ENCODE data around the gene SORL1.
"Not testable (repeated sequence)": the region's sequence is repeated elsewhere in the genome, so short reads cannot be mapped to it uniquely, and the experiment has no call there.

SORL1 gene, protein sequence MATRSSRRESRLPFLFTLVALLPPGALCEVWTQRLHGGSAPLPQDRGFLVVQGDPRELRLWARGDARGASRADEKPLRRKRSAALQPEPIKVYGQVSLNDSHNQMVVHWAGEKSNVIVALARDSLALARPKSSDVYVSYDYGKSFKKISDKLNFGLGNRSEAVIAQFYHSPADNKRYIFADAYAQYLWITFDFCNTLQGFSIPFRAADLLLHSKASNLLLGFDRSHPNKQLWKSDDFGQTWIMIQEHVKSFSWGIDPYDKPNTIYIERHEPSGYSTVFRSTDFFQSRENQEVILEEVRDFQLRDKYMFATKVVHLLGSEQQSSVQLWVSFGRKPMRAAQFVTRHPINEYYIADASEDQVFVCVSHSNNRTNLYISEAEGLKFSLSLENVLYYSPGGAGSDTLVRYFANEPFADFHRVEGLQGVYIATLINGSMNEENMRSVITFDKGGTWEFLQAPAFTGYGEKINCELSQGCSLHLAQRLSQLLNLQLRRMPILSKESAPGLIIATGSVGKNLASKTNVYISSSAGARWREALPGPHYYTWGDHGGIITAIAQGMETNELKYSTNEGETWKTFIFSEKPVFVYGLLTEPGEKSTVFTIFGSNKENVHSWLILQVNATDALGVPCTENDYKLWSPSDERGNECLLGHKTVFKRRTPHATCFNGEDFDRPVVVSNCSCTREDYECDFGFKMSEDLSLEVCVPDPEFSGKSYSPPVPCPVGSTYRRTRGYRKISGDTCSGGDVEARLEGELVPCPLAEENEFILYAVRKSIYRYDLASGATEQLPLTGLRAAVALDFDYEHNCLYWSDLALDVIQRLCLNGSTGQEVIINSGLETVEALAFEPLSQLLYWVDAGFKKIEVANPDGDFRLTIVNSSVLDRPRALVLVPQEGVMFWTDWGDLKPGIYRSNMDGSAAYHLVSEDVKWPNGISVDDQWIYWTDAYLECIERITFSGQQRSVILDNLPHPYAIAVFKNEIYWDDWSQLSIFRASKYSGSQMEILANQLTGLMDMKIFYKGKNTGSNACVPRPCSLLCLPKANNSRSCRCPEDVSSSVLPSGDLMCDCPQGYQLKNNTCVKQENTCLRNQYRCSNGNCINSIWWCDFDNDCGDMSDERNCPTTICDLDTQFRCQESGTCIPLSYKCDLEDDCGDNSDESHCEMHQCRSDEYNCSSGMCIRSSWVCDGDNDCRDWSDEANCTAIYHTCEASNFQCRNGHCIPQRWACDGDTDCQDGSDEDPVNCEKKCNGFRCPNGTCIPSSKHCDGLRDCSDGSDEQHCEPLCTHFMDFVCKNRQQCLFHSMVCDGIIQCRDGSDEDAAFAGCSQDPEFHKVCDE (N-terminal part only)

DNA sequence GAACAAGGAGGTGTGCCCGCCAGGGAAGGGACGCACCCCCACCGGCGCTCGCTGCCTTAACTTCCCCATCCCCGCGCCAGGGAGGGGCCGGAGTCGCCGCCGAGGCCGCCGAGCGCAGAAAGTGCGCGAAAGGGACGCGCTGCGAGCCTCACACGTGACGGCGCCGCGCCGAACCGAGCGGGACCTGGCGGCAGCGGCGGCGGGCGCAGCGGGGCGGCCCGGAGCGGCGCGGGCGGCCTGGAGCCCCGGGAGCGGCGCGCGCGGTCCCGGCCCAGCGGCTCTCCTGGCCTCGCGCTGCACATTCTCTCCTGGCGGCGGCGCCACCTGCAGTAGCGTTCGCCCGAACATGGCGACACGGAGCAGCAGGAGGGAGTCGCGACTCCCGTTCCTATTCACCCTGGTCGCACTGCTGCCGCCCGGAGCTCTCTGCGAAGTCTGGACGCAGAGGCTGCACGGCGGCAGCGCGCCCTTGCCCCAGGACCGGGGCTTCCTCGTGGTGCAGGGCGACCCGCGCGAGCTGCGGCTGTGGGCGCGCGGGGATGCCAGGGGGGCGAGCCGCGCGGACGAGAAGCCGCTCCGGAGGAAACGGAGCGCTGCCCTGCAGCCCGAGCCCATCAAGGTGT is at the start of gene SORL1:
Gene SORL1 (plus strand): TSS at position 329 of the 623 bp plus-strand sequence. CDS start 18 bp downstream, at position 347.
- in situ Hi-C loops (cut with MboI; ENCODE audit: low sequenced_read_pairs): no loop called here

- in situ Hi-C loops (cut with MboI; ENCODE audit: low sequenced_read_pairs): no loop called here
Measured at GRCh38 chr11:121405646-121406045, 46.5 kb upstream of the SORL1 start.

DNA sequence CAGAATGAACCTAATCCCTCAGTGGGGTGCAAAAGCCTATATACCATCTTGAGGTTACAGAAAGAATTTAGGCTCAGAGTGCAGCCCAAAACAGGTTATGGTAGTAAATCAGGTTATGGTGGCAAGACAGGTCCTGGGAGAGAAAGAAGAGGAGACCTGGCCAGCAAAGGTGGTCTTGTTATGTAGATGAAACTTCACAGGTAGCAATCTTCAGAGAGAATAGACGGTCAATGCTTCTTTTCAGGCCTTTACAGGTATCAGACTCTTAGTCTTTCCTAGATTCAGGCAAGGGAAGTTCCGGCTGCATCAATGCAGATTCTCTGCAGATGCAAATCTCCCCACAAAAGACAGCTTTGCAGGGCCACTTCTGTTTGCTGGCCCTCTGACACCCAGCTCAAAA is 45.8 kb upstream of the SORL1 start:
- in situ Hi-C loops (cut with MboI; ENCODE audit: low sequenced_read_pairs): no loop called here

GRCh38 chr11:121408830-121409229 is 43.3 kb upstream of the SORL1 start:
- in situ Hi-C loops (cut with MboI; ENCODE audit: low sequenced_read_pairs): no loop called here

DNA sequence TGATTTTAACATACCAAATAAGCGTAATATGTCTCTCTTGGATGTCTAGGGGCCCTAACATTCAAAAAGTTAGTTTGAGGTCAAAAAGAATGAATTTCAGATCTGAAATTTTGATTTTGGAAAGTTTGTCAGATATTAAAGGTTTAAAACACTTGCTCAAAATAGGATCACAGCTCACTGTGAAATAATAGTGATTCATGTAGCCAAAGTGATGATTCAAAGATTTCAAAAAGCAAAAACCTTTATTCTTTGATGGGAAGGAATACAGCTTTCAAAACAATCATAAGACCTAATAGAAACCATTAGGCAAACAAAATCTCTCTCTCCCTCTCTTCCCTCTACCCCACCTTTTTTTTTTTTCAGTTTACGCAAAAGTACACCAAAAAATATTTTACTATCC is 42.1 kb upstream of the SORL1 start:
- in situ Hi-C loops (cut with MboI; ENCODE audit: low sequenced_read_pairs): not testable (repeated sequence)

GRCh38 chr11:121411330-121411729 is 40.8 kb upstream of the SORL1 start:
- in situ Hi-C loops (cut with MboI; ENCODE audit: low sequenced_read_pairs): not testable (repeated sequence)

- in situ Hi-C loops (cut with MboI; ENCODE audit: low sequenced_read_pairs): no loop called here
Measured at GRCh38 chr11:121412000-121412587, 40.0 kb upstream of the SORL1 start.

DNA sequence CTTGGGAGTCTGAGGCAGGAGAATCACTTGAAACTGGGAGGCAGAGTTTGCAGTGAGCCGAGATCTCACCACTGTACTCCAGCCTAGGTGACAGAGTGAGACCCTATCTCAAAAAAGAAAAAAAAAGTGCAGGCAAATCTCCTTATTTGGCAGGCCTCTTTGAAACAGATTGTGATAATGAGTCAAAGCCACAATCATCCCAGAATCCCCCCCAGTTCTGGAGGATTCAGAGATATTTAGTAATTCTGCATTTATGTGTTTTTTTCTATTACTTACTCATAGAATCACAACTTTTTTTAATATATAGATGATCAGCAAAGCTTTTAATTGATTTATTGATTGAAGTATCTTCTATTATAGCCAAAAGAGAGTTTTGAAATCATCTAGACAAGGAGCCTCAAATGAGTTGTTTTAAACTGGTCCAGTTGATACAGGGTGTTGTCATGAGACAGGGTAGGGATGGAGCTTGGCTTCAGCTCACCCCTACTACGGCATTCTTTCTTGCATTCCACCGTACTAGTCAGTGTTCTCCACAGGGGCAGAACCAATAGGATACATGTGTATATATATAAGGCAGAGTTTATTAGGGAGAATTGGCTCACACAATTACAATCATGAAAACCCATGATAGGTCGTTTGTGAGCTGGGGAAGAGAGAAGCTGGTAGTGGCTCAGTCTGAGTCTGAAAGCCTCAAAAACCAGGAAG is 39.3 kb upstream of the SORL1 start:
- in situ Hi-C loops (cut with MboI; ENCODE audit: low sequenced_read_pairs): no loop called here

DNA sequence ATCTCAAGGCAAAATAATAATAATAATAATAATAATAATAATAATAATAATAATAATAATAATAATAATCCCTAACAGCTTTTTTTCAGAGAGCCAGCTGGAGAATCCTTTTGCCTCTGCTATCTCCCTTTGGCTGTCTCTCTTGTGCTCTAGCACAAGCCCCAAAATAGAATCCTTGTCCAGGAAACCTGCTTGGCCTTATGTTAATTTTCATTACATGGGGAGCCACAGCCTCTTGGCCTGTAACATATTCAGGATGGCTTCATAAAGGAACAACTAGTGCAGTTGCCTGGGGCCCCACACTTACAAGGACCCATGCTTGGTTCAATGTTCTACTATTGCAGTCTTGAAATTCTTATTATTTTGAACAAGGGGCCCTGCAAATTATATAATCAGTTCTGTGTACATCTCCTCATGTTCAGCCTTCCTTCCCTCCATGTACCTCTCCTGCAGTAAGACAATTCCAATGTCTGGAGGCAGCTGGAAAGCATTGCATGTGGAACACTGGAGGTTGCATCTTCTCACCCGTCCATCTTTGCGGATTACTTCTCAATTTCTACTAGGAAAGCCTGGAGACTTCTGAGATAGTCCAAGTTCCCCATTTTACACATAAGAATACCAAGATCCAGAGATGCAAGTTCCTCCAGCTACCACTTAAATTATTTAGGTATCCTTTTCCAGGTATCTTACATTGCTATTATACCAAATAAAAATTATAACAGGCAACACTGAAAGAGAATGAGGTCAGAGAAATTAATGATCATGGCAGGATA is 37.8 kb upstream of the SORL1 start:
- in situ Hi-C loops (cut with MboI; ENCODE audit: low sequenced_read_pairs): no loop called here

DNA sequence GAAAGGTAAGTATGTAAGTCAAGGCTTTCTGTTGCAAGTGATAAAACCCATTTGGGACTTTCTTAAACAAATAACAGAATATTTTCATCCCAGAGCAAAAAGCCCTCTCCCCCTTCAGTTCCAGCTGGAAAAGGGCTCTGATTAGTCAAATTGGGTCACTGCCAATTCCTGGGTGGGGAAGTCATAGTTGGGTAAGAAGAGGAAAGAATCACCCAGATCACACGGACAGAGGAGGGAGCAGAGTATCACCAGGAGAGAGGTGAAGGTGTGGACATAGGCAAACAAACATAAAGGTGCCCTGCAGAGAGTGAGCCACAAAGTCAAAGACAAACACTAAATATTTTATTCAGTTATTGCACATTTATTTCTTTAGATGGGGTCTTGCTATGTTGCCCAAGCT is 36.3 kb upstream of the SORL1 start:
- in situ Hi-C loops (cut with MboI; ENCODE audit: low sequenced_read_pairs): no loop called here

DNA sequence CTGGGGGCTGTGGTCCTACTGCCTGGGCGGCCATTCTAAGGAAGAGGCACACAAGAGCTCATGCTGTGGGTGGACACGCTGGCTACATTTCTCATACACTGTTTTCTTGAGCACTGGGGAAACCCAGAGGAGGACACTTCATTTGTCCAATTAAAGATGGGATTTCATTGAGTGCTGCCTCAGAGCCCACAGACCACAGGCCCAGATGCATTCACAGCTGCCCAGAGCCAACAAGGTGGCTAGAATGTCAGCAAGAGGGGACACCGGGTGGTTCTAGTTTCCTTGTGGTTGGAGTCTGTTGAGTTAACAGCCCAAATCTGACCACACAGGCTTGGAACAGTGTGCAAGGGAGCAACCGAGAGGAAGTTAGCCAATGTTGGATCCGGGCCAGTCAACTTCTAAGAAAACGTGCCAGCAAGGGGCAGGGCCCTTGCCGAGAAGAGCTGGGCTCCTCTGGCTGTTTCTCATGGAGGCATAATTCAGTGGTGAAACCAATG is 35.0 kb upstream of the SORL1 start:
- in situ Hi-C loops (cut with MboI; ENCODE audit: low sequenced_read_pairs): no loop called here

DNA sequence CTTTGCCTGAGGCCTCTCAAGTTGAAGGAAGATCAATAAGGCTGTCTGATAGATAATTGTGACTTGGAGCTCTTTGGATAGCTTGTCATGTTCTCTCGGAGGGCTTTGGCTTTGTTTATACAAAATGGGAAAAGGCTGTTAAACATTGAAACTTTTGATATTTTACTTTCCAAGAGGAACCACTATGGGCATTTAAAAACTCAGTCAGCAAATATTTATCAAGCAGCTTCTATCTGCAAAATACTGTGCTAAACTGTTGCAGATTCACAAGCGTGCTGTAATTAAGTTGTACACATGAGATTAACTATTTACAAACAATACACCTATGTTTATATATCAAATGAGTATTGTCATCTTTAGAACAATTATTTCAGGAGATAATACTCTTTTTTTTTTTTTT is 34.5 kb upstream of the SORL1 start:
- in situ Hi-C loops (cut with MboI; ENCODE audit: low sequenced_read_pairs): no loop called here

DNA sequence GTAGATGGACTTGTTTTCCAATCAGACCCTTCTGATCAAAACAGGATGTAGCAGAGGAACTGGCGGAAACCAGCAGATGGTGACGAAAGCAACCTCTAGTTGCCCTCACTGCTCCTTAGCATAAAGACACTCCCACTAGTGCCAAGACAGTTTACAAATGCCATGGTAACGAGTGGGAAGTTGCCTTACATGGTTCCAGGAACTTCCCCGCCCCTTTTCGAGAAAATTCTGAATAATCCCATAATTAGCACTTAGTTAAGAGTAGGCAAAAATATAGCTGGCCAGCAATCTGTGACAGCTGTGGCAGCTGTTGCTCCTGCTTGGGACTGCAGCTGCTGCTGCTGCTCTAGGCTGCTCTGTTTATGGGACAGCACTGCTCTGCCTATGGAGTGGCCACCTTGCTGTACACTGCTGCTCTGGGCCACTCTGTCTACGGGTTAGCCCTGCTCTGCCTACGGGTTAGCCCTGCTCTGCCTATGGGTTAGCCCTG is 33.4 kb upstream of the SORL1 start:
- in situ Hi-C loops (cut with MboI; ENCODE audit: low sequenced_read_pairs): no loop called here

- in situ Hi-C loops (cut with MboI; ENCODE audit: low sequenced_read_pairs): no loop called here
Measured at GRCh38 chr11:121419836-121420235, 32.3 kb upstream of the SORL1 start.

DNA sequence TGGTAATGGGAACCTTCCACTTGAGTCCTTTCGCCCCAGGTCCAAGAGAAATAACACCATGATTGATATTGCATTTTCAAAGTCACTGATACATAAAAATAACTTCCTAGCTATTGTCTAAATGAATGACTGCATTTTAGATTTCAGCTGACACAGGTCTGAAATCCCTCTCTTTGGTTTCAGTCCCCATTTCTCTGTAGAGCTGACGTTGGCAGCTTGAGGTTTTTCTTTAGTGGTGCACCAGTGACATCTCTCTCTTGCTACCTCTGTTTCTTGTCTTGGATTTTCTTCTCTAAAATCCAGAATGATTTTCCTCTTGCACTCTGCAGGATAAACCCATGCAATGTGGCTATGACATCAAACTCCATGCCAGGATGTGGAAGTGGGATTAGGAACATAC is 31.7 kb upstream of the SORL1 start:
- in situ Hi-C loops (cut with MboI; ENCODE audit: low sequenced_read_pairs): no loop called here

- in situ Hi-C loops (cut with MboI; ENCODE audit: low sequenced_read_pairs): no loop called here
Measured at GRCh38 chr11:121421149-121421901, 30.8 kb upstream of the SORL1 start.

DNA sequence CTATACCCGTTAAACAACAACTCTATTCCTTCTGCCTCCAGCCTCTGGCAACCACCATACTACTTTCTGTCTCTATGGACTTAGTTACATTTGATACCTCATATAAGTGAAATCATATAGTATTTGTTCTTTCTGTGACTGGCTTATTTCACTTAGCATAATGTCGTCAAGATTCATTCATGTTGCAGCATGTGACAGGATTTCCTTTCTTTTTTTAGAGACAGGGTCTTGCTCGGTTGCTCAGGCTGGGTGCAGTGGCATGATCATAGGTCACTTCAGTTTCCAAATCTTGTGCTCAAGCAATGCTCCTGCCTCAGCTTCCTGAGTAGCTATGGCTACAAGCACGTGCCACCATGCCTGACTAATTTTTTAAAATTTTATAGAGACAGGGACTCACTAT is 29.4 kb upstream of the SORL1 start:
- in situ Hi-C loops (cut with MboI; ENCODE audit: low sequenced_read_pairs): no loop called here

DNA sequence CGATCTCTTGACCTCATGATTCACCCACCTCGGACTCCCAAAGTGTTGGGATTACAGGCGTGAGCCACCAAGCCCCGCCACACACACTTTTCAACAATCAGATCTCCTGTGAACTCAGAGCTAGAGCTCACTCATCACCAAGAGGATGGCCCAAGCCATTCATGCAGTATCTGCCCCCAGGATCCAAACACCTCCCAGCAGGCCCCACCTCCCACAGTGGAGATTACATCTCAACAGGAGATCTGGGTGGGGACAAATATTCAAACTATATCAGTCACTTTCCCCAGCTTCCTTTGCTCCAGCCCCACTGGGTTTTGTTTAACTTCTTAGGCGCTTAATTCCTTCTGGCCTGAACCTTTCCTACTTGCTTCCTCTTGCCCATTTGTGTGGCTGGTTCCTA is 26.3 kb upstream of the SORL1 start:
- in situ Hi-C loops (cut with MboI; ENCODE audit: low sequenced_read_pairs): no loop called here
